Lower leg skin (tissue), 4 donors: ENCODE results near the gene SLC39A11. TPM values are rescaled to one million over a fixed set of nuclear protein-coding genes. Genes with fewer than 3 reads are reported as not detected.

ENCODE experiments used
- DNase-seq, 2 donors: peaks; one replicate each; pipeline ENCODE4 v3.0.0-alpha.2; 2019; ENCODE audit warnings: low spot score in 2 of 2
- H3K4me3 ChIP-seq: fragments of 200-600 bp; sonication (generic); 2 replicates; pipeline ENCODE4 v1.5.1; 2017; ENCODE audit warnings: mild to moderate bottlenecking, low read depth; ENCODE audit not compliant: poor library complexity, severe bottlenecking
- CTCF ChIP-seq, 3 donors: fragments of 450-650 bp; IDR thresholded peaks; one replicate each; pipeline ENCODE4 v1.5.1; 2016; ENCODE audit warnings: antibody characterized with exemption in 3 of 3, mild to moderate bottlenecking in 3 of 3, moderate library complexity in 2 of 3
- POLR2A ChIP-seq, 2 donors: fragments of 450-650 bp; IDR thresholded peaks; one replicate each; pipeline ENCODE4 v1.6.1; 2016 to 2017; ENCODE audit warnings: antibody characterized with exemption in 2 of 2, mild to moderate bottlenecking in 1 of 2, moderate library complexity in 1 of 2
- WGBS, 2 donors: methylation state at CpG; one replicate each; pipeline ENCODE4 v1.1.5; 2018; 5-methylcytosine and 5-hydroxymethylcytosine counted together
- intact Hi-C: fragments of 100-400 bp; cut with DNase I; formaldehyde crosslinking; loops from one replicate; pipeline ENCODE4 v1.15.0; 2023; ENCODE audit warnings: low total_unique reads
- total RNA-seq, 4 donors: library from RNA; depleted of rRNA; stranded (reverse); fragments of >200 nt; gene quantifications; one replicate each; pipeline ENCODE4 v1.1.0, GENCODE V29; 2016

The SLC39A11 gene
- total RNA-seq, 4 donors from 2014 or later, result 41.6 to 59.0 (median 47.1) TPM

DNA sequence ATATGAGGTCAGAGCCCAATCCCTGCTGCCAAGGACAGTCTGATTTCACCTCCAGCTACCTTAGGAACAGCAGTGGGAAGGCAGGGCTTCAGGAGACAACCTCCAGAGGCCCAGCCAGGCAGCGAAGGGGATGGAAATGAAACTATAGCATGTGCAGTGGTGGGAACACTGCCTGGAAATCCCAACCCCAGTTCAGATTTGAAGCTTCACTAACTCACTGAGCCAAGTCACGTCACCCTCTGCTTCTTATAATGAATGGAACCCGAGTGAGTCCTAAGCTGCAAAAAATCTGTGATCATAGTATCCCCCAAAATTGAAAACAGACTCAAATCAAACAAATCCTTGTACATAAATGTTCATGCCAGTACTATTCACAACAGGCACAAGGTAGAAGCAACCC is 36.0 kb upstream of the SLC39A11 start:
- no peak overlapping the region for H3K4me3 ChIP-seq
- DNase-seq, result no peak
- TF ChIP-seq POLR2A (IDR thresholded peaks at IDR 0.05), result no peak
- no peak for TF ChIP-seq CTCF (IDR thresholded peaks at IDR 0.05)
- WGBS, 2 donors, result 54 to 67% methylated on average over 3 of the region's 3 CpGs
- intact Hi-C loops, result no loop called here

DNA sequence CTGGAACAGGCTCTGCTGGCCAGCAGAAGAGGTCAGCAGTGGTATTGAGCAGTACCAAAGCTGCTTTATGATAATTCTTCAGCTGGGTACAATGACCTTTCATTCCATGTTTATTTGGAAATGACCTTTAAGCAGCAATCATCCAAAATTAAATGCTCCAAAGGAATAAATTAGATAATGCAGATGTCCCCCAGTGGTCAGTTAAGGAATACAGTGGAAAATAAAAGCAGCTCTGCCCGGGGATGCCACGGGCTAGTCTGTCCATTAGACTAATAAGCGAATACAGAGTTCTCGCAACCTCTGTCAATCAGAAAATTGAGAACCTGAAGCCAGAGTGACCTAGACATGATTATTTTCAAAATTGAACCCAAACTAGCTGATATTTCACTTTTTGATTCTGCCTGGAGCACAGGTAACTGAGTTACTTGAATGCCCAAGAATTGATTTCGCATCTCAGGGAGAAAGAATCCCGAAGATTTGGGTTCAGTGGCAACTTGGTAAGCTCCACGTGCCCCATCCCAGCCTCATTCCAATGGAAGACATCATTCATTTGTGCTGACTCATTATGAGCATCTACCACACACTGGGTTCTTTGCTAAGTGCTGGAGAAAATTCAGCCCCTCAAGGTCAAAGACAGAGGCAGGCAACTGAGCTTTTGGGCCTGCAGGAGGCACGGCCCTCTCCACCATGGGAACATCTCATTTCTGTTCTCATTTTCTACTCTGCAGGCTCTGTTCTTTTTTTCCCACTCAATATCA is 34.4 kb upstream of the SLC39A11 start:
- intact Hi-C loops, result no loop called here
- 81 to 94% methylated on average over 7 to 8 of the region's 8 CpGs for WGBS, 2 donors
- TF ChIP-seq CTCF (IDR thresholded peaks at IDR 0.05), result no peak
- no peak for TF ChIP-seq POLR2A (IDR thresholded peaks at IDR 0.05)

GRCh38 chr17:73123606-73124320 is 31.3 kb upstream of the SLC39A11 start:
- no peak for DNase-seq
- 82 to 89% methylated on average over 7 of the region's 7 CpGs for WGBS, 2 donors
- TF ChIP-seq POLR2A (IDR thresholded peaks at IDR 0.05) (no peak), CTCF (IDR thresholded peaks at IDR 0.05) (no peak)
- H3K4me3 ChIP-seq, result no peak overlapping the region
- intact Hi-C loops, result no loop called here

More for the DNA sequence above, 34.4 kb upstream of the SLC39A11 start:
- no peak for DNase-seq
- H3K4me3 ChIP-seq, result no peak overlapping the region

- no peak for DNase-seq
- 90 to 92% methylated on average over 4 of the region's 4 CpGs for WGBS, 2 donors
- intact Hi-C loops, result no loop called here
- TF ChIP-seq POLR2A (IDR thresholded peaks at IDR 0.05) (no peak), CTCF (IDR thresholded peaks at IDR 0.05) (no peak)
- H3K4me3 ChIP-seq, result no peak overlapping the region
Measured at GRCh38 chr17:73122953-73123605, 30.6 kb upstream of the SLC39A11 start.

- no peak for TF ChIP-seq POLR2A (IDR thresholded peaks at IDR 0.05)
- no peak for TF ChIP-seq CTCF (IDR thresholded peaks at IDR 0.05)
- intact Hi-C loops, result no loop called here
- no peak overlapping the region for H3K4me3 ChIP-seq
- 68 to 76% methylated on average over 5 of the region's 5 CpGs for WGBS, 2 donors
- no peak for DNase-seq
Measured at GRCh38 chr17:73121506-73121905, 29.0 kb upstream of the SLC39A11 start.
